ENCODE measurements around the gene ZBED4. TPM values are rescaled to one million over a fixed set of nuclear protein-coding genes. Genes with fewer than 3 reads are reported as not detected.

Gene ZBED4
- total and polyA plus RNA-seq, 2 experiments from 2014 or later: 11.1 to 18.4 TPM

GRCh38 chr22:49828599-49828965, 25.1 kb upstream of the ZBED4 start:
- no peak overlapping the region for H3K4me3 ChIP-seq
- no peaks in the 10 kb centered on the region for H3K9me3 ChIP-seq (ENCODE audit: low read depth)
- H3K27ac ChIP-seq: no peak overlapping the region
- peaks cover 3% of the 10 kb centered on the region for H3K36me3 ChIP-seq
- DNase-seq (ENCODE audit: low read depth in 1 of 2, low spot score in 1 of 2): no peak
- no peaks in the 10 kb centered on the region for H3K27me3 ChIP-seq
- H3K4me1 ChIP-seq (ENCODE audit: low read depth): peaks cover 17% of the 10 kb centered on the region
- TF ChIP-seq CTCF (IDR thresholded peaks at IDR 0.05; ENCODE audit: low read depth, low read length): no peak

GRCh38 chr22:49829044-49829853, 24.4 kb upstream of the ZBED4 start:
- Histone ChIP-seq H3K4me3 (no peak overlapping the region), H3K4me1 (ENCODE audit: low read depth) (peaks cover 17% of the 10 kb centered on the region), H3K36me3 (no peaks in the 10 kb centered on the region), H3K27ac (no peak overlapping the region), H3K27me3 (no peaks in the 10 kb centered on the region), H3K9me3 (ENCODE audit: low read depth) (no peaks in the 10 kb centered on the region)
- DNase-seq (ENCODE audit: low read depth in 1 of 2, low spot score in 1 of 2): no peak
- no peak for TF ChIP-seq CTCF (IDR thresholded peaks at IDR 0.05; ENCODE audit: low read depth, low read length)

GRCh38 chr22:49833340-49834007, 20.2 kb upstream of the ZBED4 start:
- no peaks in the 10 kb centered on the region for H3K9me3 ChIP-seq (ENCODE audit: low read depth)
- TF ChIP-seq CTCF (IDR thresholded peaks at IDR 0.05; ENCODE audit: low read depth, low read length): no peak
- H3K27ac ChIP-seq: no peak overlapping the region
- no peaks in the 10 kb centered on the region for H3K4me1 ChIP-seq (ENCODE audit: low read depth)
- no peaks in the 10 kb centered on the region for H3K36me3 ChIP-seq
- DNase-seq (ENCODE audit: low read depth in 1 of 2, low spot score in 1 of 2): no peak
- peaks cover 2% of the 10 kb centered on the region for H3K27me3 ChIP-seq
- H3K4me3 ChIP-seq: no peak overlapping the region

GRCh38 chr22:49838771-49839717, 14.6 kb upstream of the ZBED4 start:
- DNase-seq (ENCODE audit: low read depth in 1 of 2, low spot score in 1 of 2): no peak

More at GRCh38 chr22:49838771-49839717, 14.6 kb upstream of the ZBED4 start:
- no peak for TF ChIP-seq CTCF (IDR thresholded peaks at IDR 0.05; ENCODE audit: low read depth, low read length)
- no peaks in the 10 kb centered on the region for H3K4me1 ChIP-seq (ENCODE audit: low read depth)
- H3K36me3 ChIP-seq: no peaks in the 10 kb centered on the region
- H3K27ac ChIP-seq: no peak overlapping the region
- H3K9me3 ChIP-seq (ENCODE audit: low read depth): no peaks in the 10 kb centered on the region
- H3K27me3 ChIP-seq: peaks cover 16% of the 10 kb centered on the region
- H3K4me3 ChIP-seq: no peak overlapping the region

Data from cardiac muscle cell (in vitro differentiated cells and primary cell).